Stimulated activated CD8-positive, alpha-beta memory T cell treated with anti-CD3 and anti-CD28 coated beads, Interleukin-7, amount 100 ng/mL, for 4 hours (primary cell): Measurements from ENCODE around the gene SPTA1.

ENCODE experiments used
- DNase-seq, 2 donors: peaks; one replicate each; pipeline ENCODE4 v3.0.0-alpha.2; 2020; ENCODE audit warnings: low read depth in 2 of 2

SPTA1 gene

GRCh38 chr1:158685085-158685484 lies 1.4 kb downstream of the SPTA1 start:
- DNase-seq, result no peak

DNA sequence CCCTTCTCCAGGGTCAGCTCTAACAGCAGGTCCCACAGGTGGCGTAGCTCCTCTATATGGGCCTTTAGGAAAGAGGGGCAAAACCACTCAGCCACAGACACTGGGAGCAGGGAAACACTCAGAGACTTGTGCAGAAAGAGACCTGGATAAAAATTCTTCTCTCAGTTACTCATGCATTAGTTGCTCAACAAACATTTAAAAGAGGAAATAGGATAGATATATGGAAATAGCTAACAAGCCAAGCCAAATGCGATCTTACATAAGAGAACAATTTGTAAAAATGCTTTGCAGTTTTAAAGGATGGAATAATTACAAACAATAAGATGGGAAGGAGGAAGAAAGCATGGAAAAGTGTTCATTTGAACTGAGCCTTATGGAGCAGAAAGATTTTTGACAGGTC lies 4.9 kb downstream of the SPTA1 start:
- DNase-seq, result no peak

GRCh38 chr1:158679289-158679688 lies 7.2 kb downstream of the SPTA1 start:
- DNase-seq, result no peak

- no peak for DNase-seq
Observed at GRCh38 chr1:158675563-158676323, 10.8 kb downstream of the SPTA1 start.

GRCh38 chr1:158674302-158674701 lies 12.2 kb downstream of the SPTA1 start:
- DNase-seq, result no peak

DNA sequence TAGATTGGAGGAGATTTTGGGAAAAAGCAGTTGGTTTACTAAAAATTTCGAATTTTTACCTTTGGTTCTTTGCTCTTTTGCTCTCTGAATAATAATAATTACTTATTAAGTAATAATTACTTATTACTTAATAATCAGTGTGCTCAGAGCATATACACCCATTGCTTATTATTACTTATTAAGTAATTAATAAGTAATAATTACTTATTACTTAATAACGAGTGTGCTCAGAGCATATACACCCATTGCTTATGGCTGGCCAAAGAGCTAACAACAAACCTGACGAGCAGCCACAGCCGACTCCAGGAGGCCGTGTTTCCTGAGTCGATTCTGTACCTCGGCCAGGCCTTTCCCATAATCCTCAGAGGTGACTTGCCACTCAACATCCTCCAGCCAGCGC lies 20.5 kb downstream of the SPTA1 start:
- DNase-seq, result no peak

DNA sequence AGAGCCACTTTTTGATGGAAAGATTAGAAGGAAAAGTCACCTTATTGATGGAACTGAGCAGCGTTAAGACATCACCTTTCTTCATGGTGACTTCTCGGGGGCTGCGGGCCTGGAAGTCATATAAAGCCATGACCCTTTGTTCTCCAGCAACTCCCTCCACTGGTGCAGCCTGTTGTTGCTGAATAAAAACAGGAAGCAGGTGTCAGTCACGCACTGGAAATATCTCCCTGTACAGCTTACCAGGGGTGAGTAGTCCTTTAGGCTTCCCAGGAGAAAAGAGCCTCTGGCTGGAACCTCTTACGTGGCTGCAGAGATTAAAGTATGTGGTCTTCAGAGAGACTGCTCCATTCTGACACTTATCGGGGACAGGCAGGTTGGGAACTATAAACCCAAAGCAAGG lies 31.9 kb downstream of the SPTA1 start:
- DNase-seq, result no peak

DNA sequence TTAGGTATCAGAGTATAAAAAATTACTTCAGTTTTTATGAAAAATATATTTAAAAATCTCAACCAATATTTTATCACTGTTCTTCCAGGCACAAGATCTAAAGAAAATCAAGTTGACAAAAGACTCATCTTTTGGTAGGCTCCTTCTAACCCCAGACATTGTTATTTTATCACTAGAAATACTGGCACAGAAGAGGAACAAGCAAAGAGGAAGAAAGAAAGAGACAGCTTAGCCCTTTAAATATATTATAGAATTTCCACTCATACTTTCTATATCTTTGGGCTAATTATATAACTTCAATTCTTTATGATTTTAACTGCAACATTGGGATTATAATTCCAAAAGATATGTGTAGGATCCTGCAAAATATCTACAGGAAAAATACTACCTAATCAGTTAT lies 32.4 kb downstream of the SPTA1 start:
- DNase-seq, result no peak

DNA sequence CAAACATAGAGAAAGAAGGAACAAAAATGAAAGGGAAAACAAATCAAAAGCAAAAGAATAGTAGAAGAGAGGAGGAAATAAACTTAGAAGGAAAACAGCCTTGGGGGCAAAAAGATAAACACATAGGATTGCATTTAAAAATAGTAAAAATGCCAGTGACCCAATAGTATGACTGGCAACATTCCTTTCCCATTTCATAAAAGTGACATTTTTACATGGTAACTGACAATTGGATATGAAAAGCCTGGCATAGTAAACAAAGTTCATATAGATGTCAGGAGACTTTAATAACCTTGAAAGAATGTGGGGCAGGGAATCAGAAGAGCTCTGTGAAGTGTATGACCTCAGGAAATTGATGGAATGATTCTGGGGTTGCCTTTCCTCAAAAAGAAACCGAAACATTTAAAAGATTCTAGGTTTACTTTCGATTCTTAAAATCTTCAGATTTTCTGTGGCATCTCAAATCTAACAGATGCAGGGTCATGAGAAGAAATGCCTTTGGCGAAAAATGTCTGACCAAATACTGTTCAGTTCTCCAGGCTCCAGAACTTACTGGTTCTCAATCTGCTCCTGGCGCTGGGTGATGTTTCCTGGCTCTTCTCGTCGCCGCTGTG lies 33.7 kb downstream of the SPTA1 start:
- no peak for DNase-seq

- DNase-seq, result no peak
Observed at GRCh38 chr1:158649052-158649451, 37.5 kb downstream of the SPTA1 start.

DNA sequence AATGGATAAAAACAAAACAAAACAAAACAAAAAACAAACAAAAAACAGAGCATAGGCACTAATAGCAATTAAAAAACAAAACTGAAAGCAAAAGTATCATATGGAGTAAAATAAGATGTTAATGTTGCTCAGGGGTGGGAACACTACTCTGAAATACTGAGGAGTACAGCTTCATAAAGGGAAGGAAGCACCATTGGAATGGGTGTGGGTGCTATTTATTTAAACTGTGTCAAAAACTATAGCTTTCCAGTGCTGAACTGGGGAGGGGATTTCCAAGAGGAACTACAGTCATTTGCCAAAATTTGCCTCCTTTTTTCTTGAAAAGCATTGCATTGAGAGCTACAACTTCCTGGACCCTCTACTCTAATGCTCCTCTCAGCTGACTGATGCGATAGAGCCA lies 40.0 kb downstream of the SPTA1 start:
- no peak for DNase-seq

DNA sequence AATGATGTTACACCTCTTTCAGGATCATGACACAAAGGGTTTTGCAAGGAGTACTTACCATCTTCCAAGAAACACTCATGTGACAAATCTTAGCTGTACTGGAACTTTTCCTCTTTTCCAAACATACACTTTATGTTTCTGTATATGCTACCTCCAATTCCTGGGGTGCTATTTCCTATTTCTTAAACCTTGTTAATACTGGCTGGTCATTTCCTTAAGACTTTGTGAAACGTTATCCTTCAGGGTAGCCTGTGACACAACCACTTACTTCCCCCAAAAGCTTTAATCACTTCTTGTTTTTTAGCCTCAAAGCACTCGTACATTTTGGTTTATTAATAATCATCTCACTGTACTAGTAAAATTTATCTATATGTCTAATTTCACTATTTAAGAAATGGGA lies 42.1 kb downstream of the SPTA1 start:
- no peak for DNase-seq

DNA sequence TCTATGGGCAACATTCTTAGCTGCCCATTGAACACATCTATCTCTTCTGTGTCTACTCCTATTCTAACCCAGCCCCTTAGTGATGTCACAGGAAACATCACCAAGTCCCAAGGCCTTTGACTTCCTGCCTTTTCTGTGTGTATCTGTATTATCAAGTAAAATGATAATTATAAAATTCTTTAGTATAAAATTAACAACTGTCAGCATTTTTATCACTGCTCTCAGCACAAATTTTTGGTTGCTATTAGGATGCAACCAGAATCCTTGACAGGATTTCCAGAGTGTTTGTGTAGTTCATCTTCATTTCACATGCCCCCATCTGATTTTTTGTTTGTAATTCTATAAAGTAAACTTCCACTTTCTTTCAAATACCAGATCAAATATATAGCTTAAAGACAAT lies 47.6 kb downstream of the SPTA1 start:
- DNase-seq, result no peak

GRCh38 chr1:158638146-158638545 lies 48.4 kb downstream of the SPTA1 start:
- no peak for DNase-seq

DNA sequence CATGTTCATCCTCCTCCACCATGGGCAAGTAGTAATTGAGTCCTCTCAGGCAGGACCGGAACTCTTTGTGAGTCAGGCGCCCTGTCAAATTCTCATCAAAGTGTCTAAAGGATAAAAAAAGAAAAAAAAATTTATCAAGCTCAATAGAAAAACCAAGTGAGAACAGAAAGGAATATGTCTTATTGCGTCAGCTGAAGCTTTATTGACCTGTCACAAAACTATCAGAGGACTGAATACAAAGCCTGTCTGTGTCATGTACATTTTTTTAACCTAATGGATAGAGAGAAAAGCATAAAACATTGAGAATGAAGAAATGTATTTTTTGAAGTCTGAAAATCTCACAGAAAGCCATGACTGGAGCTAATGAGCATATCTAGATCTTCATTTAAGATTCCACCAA lies 72.8 kb downstream of the SPTA1 start:
- no peak for DNase-seq

GRCh38 chr1:158611916-158612315 lies 74.6 kb downstream of the SPTA1 start:
- no peak for DNase-seq

DNA sequence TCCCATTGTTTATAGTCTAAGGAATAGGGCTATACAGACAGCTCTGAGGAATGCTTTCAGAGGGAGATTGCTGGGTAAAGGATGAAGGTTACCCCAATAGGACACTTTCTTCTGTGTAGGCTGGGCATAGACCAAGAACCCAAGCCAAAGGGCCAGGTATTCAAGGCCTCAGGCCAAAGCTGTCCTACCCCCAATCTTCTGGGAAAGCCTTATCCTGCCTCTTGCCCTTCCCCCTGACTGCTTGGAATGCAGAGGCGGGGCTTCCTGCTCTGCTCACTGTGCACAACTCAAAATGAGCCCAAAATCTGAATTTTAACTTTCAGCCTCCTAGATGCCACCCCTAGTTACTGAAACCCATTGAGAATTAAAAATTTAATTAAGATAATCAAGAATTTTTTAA lies 79.2 kb downstream of the SPTA1 start:
- no peak for DNase-seq

DNA sequence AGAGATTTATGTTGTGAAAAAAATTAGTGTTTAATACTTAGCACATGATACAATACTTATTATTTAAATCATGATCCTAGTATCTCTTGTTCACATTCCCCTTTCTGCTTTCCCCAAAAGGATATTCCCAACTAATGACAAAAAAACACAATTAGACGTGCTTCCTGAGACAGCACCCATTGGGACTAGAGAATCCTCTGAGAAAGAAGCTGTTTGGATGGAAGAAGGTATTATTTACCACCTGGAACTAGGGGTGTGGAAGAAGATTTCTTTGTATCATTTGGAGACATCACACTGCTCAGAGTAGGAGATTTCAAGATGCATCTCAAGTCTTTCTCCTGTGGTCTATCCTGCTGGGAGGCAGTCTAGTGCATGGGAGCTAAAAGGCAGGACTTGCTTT lies 81.5 kb downstream of the SPTA1 start, which contains the start of gene OR10Z1:
OR10Z1 (plus strand) TSS at position 301 of the 400 bp plus-strand sequence. CDS start 1,171 bp downstream, outside the sequence.
- DNase-seq, result no peak

GRCh38 chr1:158600735-158601134 lies 85.8 kb downstream of the SPTA1 start:
- no peak for DNase-seq

GRCh38 chr1:158586942-158587341 lies 99.6 kb downstream of the SPTA1 start:
- no peak for DNase-seq

DNA sequence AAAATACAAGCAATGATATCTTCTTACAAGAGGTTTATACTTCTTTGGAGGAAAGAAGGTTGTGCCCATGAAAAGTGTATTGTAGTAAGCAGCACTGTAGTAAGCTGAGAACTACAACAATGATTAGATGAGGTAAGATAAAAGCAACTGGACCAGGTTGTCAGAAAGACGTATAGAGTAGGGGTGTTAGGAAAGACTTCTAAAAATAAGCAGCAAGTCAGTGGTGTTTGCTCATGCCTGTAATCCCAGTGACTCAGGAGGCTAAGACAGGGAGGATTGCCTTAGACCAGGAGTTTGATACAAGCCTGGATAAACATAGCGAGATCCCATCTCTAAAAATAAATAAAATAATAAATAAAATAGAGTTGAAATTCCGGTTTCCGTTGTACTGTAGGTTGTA lies 102.6 kb downstream of the SPTA1 start:
- DNase-seq, result no peak

- DNase-seq, result no peak
Observed at GRCh38 chr1:158579733-158580132, 106.8 kb downstream of the SPTA1 start, which contains the start of gene OR10X1. Gene OR10X1 (minus strand): TSS chr1:158579899. CDS start chr1:158579899, 0 bp downstream.

- DNase-seq, result no peak
Observed at GRCh38 chr1:158577561-158577960, 109.0 kb downstream of the SPTA1 start.
